Gastrocnemius medialis (tissue), 4 donors: ENCODE data around the gene TXNDC11. TPM values are rescaled to one million over a fixed set of nuclear protein-coding genes. Genes with fewer than 3 reads are reported as not detected.

ENCODE experiments used
- ATAC-seq, 2 donors: fragments of 150-250 bp; one replicate each; pipeline ENCODE4 v1.9.1; 2016
- DNase-seq, 2 donors: peaks; one replicate each; pipeline ENCODE4 v3.0.0-alpha.2; 2019
- H3K27ac ChIP-seq, 4 donors: fragments of 200-600 bp; sonication (generic); 1 replicate in 1 of 4; 2 replicates in 3 of 4; pipeline ENCODE4 v1.5.1; 2016 to 2018; ENCODE audit warnings: mild to moderate bottlenecking in 2 of 4, moderate library complexity in 1 of 4
- H3K27me3 ChIP-seq, 3 donors: fragments of 200-600 bp; sonication (generic) in 2 of 3; 1 replicate in 1 of 3; 2 replicates in 2 of 3; pipeline versions ENCODE4 v1.5.1 to v1.6.0; 2016 to 2019; ENCODE audit warnings: mild to moderate bottlenecking in 1 of 3, moderate library complexity in 1 of 3
- H3K36me3 ChIP-seq, 2 donors: fragments of 200-600 bp; sonication (generic) in 1 of 2; one replicate each; pipeline ENCODE4 v1.5.1; 2017 to 2018
- H3K4me1 ChIP-seq, 2 donors: fragments of 200-600 bp; sonication (generic) in 1 of 2; one replicate each; pipeline ENCODE4 v1.5.1; 2016 to 2017; ENCODE audit warnings: mild to moderate bottlenecking in 2 of 2
- H3K4me3 ChIP-seq, 4 donors: fragments of 200-600 bp; sonication (generic) in 3 of 4; 1 replicate in 1 of 4; 2 replicates in 3 of 4; pipeline ENCODE4 v1.5.1; 2016 to 2019; ENCODE audit warnings: mild to moderate bottlenecking in 2 of 4
- H3K9me3 ChIP-seq, 3 donors: fragments of 200-600 bp; sonication (generic) in 2 of 3; 1 replicate in 1 of 3; 2 replicates in 2 of 3; pipeline ENCODE4 v1.5.1; 2016 to 2019
- POLR2A ChIP-seq, 2 donors: fragments of 450-650 bp; IDR thresholded peaks; one replicate each; pipeline ENCODE4 v1.6.1; 2017; ENCODE audit warnings: antibody characterized with exemption in 2 of 2, mild to moderate bottlenecking in 2 of 2, moderate library complexity in 2 of 2
- in situ Hi-C, 4 donors: fragments of 200-750 bp; cut with MboI; loops; one replicate each; pipeline versions ENCODE4 v1.15.0 to v1.8.0; 2017; ENCODE audit warnings: low sequenced_read_pairs in 4 of 4
- intact Hi-C: fragments of 100-400 bp; cut with DNase I; formaldehyde crosslinking; loops from one replicate; pipeline ENCODE4 v1.15.1; 2023; ENCODE audit warnings: low total_unique reads
- total RNA-seq, 4 donors: library from RNA; depleted of rRNA; stranded (reverse); fragments of >200 nt; gene quantifications; one replicate each; pipeline versions ENCODE4 v1.1.0 to v1.2.3, GENCODE V29; 2016
- TF ChIP-seq, protein P1 (sequence below), 5 experiments: fragments of 450-650 bp in 3 of 5; fragments of 200-600 bp in 2 of 5; sonication (generic) in 2 of 5; IDR thresholded peaks in 4 of 5; conservative IDR thresholded peaks in 1 of 5; 1 replicate in 4 of 5; 2 replicates in 1 of 5; pipeline ENCODE4 v1.5.1; 2016 to 2019; ENCODE audit warnings: antibody characterized with exemption in 5 of 5, mild to moderate bottlenecking in 3 of 5, moderate library complexity in 3 of 5

Gene TXNDC11
- total RNA-seq, 4 donors from 2014 or later, result 35.2 to 64.5 (median 51.2) TPM

- ATAC-seq, result peak in 1 of 2 donors; percentile 2
- intact Hi-C loops, result no loop called here
- Histone ChIP-seq H3K9me3 (no peaks in the 10 kb centered on the region), H3K27me3 (no peaks in the 10 kb centered on the region), H3K4me1 (peaks cover 59 to 65% of the 10 kb centered on the region in 2 donors), H3K36me3 (no peaks in the 10 kb centered on the region), H3K4me3 (peak overlapping the region; percentile 79 to 99 (median 88)), H3K27ac (peak overlapping the region; percentile 91 to 99 (median 97))
- in situ Hi-C loops, result no loop called here
- peak in 1 of 2 donors; percentile 73 for DNase-seq
- TF ChIP-seq POLR2A (IDR thresholded peaks at IDR 0.05), result no peak
- TF ChIP-seq, protein P1, sequence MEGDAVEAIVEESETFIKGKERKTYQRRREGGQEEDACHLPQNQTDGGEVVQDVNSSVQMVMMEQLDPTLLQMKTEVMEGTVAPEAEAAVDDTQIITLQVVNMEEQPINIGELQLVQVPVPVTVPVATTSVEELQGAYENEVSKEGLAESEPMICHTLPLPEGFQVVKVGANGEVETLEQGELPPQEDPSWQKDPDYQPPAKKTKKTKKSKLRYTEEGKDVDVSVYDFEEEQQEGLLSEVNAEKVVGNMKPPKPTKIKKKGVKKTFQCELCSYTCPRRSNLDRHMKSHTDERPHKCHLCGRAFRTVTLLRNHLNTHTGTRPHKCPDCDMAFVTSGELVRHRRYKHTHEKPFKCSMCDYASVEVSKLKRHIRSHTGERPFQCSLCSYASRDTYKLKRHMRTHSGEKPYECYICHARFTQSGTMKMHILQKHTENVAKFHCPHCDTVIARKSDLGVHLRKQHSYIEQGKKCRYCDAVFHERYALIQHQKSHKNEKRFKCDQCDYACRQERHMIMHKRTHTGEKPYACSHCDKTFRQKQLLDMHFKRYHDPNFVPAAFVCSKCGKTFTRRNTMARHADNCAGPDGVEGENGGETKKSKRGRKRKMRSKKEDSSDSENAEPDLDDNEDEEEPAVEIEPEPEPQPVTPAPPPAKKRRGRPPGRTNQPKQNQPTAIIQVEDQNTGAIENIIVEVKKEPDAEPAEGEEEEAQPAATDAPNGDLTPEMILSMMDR (IDR thresholded peaks at IDR 0.05 in 4 of 5, conservative IDR thresholded peaks at IDR 0.05 in 1 of 5), result no peak
These were observed 72.2 kb downstream of the TXNDC11 start for GRCh38 chr16:11670171-11671131.

GRCh38 chr16:11669380-11670146 lies 73.1 kb downstream of the TXNDC11 start:
- Histone ChIP-seq H3K27ac (peak overlapping the region; percentile 91 to 99 (median 97)), H3K9me3 (no peaks in the 10 kb centered on the region), H3K36me3 (no peaks in the 10 kb centered on the region), H3K27me3 (no peaks in the 10 kb centered on the region), H3K4me3 (peak overlapping the region; percentile 79 to 99 (median 88)), H3K4me1 (peaks cover 51 to 56% of the 10 kb centered on the region in 2 donors)
- intact Hi-C loops, result loop anchor here (2.0 to 10.0 kb wide), 4 partner anchors 29 to 245 kb away; partner anchors contain the start of genes GSPT1 and TXNDC11
- TF ChIP-seq, protein P1 (IDR thresholded peaks at IDR 0.05 in 4 of 5, conservative IDR thresholded peaks at IDR 0.05 in 1 of 5), result no peak
- TF ChIP-seq POLR2A (IDR thresholded peaks at IDR 0.05), result peak; percentile 38 to 51
- ATAC-seq, result peak; percentile 26 to 33
- in situ Hi-C loops, result no loop called here
- DNase-seq, result peak in 1 of 2 donors; percentile 82

DNA sequence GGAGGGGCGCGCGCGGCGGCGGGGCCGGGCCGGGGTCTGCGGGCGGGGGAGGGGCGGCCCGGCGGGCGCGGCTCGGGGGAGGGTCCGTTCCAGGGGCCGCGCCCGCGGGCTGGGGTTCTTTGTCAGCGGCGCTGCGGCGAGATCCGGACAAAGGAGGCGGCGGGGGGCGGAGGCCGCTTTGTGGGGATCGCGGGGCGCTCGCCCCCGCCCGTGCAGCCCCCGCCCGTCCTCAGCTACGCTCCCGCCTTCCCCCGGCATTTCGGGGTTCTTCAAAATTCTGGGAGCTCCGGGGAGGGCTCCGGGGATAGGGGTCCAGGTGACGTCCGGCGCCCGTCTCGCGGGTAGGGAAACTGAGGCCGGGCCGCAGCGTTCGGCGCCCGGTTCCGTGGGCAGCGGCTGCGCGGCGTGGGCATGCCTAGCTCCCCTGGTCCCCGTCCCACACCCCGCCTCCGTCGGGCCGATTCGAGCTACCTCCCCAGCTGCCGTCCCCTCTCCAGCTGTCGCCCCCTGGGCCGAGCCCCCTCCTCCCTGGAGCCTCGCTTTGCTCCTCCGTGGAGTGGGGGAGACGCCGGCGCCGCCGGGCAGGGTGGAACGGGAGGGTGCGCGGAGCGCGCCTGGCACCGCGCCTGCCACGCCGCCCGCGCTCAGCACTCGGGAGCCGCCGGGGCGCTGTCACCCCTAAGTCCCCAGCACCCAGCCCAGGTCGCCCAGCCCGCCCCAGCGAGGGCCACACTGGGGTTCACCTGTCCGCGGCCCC lies 73.9 kb downstream of the TXNDC11 start:
- in situ Hi-C loops (no loop called here), intact Hi-C loops (loop anchor here (2.0 to 10.0 kb wide), 4 partner anchors 28 to 246 kb away; partner anchors contain the start of genes GSPT1 and TXNDC11)

More for the DNA sequence above, 73.9 kb downstream of the TXNDC11 start:
- TF ChIP-seq POLR2A (IDR thresholded peaks at IDR 0.05), result no peak
- TF ChIP-seq, protein P1 (IDR thresholded peaks at IDR 0.05 in 4 of 5, conservative IDR thresholded peaks at IDR 0.05 in 1 of 5), result no peak
- Histone ChIP-seq H3K9me3 (no peaks in the 10 kb centered on the region), H3K27me3 (no peaks in the 10 kb centered on the region), H3K4me1 (peaks cover 44 to 49% of the 10 kb centered on the region in 2 donors), H3K4me3 (peak overlapping the region; percentile 79 to 99 (median 88)), H3K36me3 (no peaks in the 10 kb centered on the region), H3K27ac (peak overlapping the region; percentile 91 to 99 (median 97))
- ATAC-seq (peak; percentile 10 to 25), DNase-seq (peak in 1 of 2 donors; percentile 42)
